Calu3 (cell line): ENCODE measurements around the gene PPFIA1. TPM values are rescaled to one million over a fixed set of nuclear protein-coding genes. Genes with fewer than 3 reads are reported as not detected.

Source experiments
- BruUV-seq: library from RNA; stranded (reverse); fragments of 400-500 nt; replicated peaks from 2 replicates; lab custom pipeline; 2021; lab: Mats Ljungman, UMichigan
- CTCF ChIA-PET: fragments of 300-600 bp; sonication (Branson Sonifier 250); formaldehyde crosslinking; loops from one replicate; lab custom pipeline; 2022; ENCODE audit warnings: antibody characterized with exemption; lab: Charles Lee
- DNase-seq: peaks from one replicate; pipeline ENCODE4 v3.0.0; 2022
- H3K27ac Mint-ChIP-seq: one replicate; pipeline ENCODE4 v1.8.0; 2022; ENCODE audit warnings: mixed read lengths; ENCODE audit not compliant: unreplicated experiment
- H3K27me3 Mint-ChIP-seq: one replicate; pipeline ENCODE4 v1.8.0; 2022; ENCODE audit warnings: mixed read lengths; ENCODE audit not compliant: unreplicated experiment
- H3K36me3 Mint-ChIP-seq: one replicate; pipeline ENCODE4 v1.8.0; 2022; ENCODE audit warnings: mild to moderate bottlenecking, moderate library complexity, mixed read lengths; ENCODE audit not compliant: insufficient read depth, unreplicated experiment
- H3K4me1 Mint-ChIP-seq: one replicate; pipeline ENCODE4 v1.8.0; 2022; ENCODE audit warnings: mild to moderate bottlenecking, low read depth, mixed read lengths; ENCODE audit not compliant: unreplicated experiment
- H3K4me3 Mint-ChIP-seq: one replicate; pipeline ENCODE4 v1.8.0; 2022; ENCODE audit warnings: mild to moderate bottlenecking, low read depth, moderate library complexity, mixed read lengths; ENCODE audit not compliant: unreplicated experiment
- H3K9me3 Mint-ChIP-seq: one replicate; pipeline ENCODE4 v1.8.0; 2022; ENCODE audit warnings: low read depth, mixed read lengths; ENCODE audit not compliant: unreplicated experiment
- CTCF ChIP-seq: fragments of 200-600 bp; IDR thresholded peaks from one replicate; pipeline ENCODE4 v1.8.0; 2022; ENCODE audit warnings: antibody characterized with exemption; ENCODE audit not compliant: unreplicated experiment
- intact Hi-C: fragments of 100-400 bp; cut with micrococcal nuclease; formaldehyde crosslinking; loops from one replicate; pipeline ENCODE4 v1.10.0; 2022; ENCODE audit not compliant: unreplicated experiment
- total RNA-seq: library from RNA; stranded (reverse); gene quantifications from 2 replicates; pipeline ENCODE4 v1.2.3, GENCODE V29; 2022

Gene PPFIA1
- total RNA-seq, 1 experiment from 2014 or later, result 84.0 TPM

- no peak for TF ChIP-seq CTCF
- no peak for DNase-seq
- intact Hi-C loops, result no loop called here
- Mint-ChIP-seq H3K36me3 (peaks cover 32% of the 10 kb centered on the region), H3K4me3 (no peak overlapping the region), H3K4me1 (no peaks in the 10 kb centered on the region), H3K27ac (no peak overlapping the region), H3K9me3 (no peaks in the 10 kb centered on the region), H3K27me3 (no peaks in the 10 kb centered on the region)
- no TSS peak for BruUV-seq
- CTCF ChIA-PET, result no interaction called here
Measured at GRCh38 chr11:70353329-70353728, 82.8 kb downstream of the PPFIA1 start.

GRCh38 chr11:70353900-70354568 lies 83.5 kb downstream of the PPFIA1 start:
- no peaks in the 10 kb centered on the region for H3K4me1 Mint-ChIP-seq
- H3K9me3 Mint-ChIP-seq, result no peaks in the 10 kb centered on the region
- H3K4me3 Mint-ChIP-seq, result no peak overlapping the region
- no peak for TF ChIP-seq CTCF
- intact Hi-C loops, result no loop called here
- no TSS peak for BruUV-seq
- no peak overlapping the region for H3K27ac Mint-ChIP-seq
- H3K36me3 Mint-ChIP-seq, result peaks cover 33% of the 10 kb centered on the region
- CTCF ChIA-PET, result no interaction called here
- no peaks in the 10 kb centered on the region for H3K27me3 Mint-ChIP-seq
- no peak for DNase-seq

- DNase-seq, result no peak
- BruUV-seq, result no TSS peak
- Mint-ChIP-seq H3K27me3 (no peaks in the 10 kb centered on the region), H3K9me3 (no peaks in the 10 kb centered on the region), H3K4me3 (no peak overlapping the region), H3K4me1 (no peaks in the 10 kb centered on the region), H3K27ac (no peak overlapping the region), H3K36me3 (peaks cover 33% of the 10 kb centered on the region)
- intact Hi-C loops, result no loop called here
- no peak for TF ChIP-seq CTCF
- CTCF ChIA-PET, result no interaction called here
Measured at GRCh38 chr11:70354629-70355028, 84.1 kb downstream of the PPFIA1 start.

DNA sequence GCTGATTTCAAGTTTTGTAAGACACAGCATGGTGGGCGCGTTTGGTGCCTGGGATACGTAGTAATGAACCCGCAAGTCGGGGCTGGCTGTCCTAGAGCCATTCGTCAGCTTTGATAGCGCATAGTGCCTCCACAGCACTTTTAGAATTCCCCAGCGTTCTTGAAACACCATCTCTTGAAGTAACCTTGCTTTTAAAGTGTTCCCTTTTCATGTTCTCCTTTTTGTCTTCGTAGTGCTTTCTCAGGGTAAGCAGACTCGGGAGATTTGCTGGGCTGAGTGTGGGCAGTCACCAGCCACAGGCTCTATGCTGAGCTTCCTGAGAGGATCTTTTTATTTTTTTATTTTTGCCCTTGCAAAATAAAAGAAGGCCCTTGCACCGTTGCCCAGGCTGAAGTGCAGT lies 88.3 kb downstream of the PPFIA1 start:
- Mint-ChIP-seq H3K4me3 (no peak overlapping the region), H3K4me1 (no peaks in the 10 kb centered on the region), H3K36me3 (peaks cover 48% of the 10 kb centered on the region), H3K27ac (no peak overlapping the region), H3K27me3 (no peaks in the 10 kb centered on the region), H3K9me3 (no peaks in the 10 kb centered on the region)
- CTCF ChIA-PET, result no interaction called here
- intact Hi-C loops, result no loop called here
- BruUV-seq, result no TSS peak
- no peak for TF ChIP-seq CTCF
- DNase-seq, result no peak
